Heart left ventricle (tissue), 13 donors: Measurements from ENCODE around the gene TTBK1.

Source experiments
- POLR2A ChIP-seq, 2 donors: fragments of 450-650 bp; IDR thresholded peaks; one replicate each; pipeline ENCODE4 v1.6.1; 2017; ENCODE audit warnings: antibody characterized with exemption in 2 of 2, mild to moderate bottlenecking in 2 of 2, moderate library complexity in 2 of 2
- TF ChIP-seq, protein P1 (sequence below), 12 donors: fragments of 200-600 bp; sonication (generic) in 4 of 12; IDR thresholded peaks; one replicate each; pipeline versions ENCODE4 v1.5.0 to v1.8.0; 2018 to 2022; ENCODE audit warnings: antibody characterized with exemption in 12 of 12, mild to moderate bottlenecking in 5 of 12
- donor health status: ischemic (EF 13 %, LVEDD 7.1; RV severe dilation, severe dysfunction).
- donor health status: DM: no; HTN: yes; CAD: no.
- donor health status: DM: no; HTN: no; CAD: no.
- donor health status: ischemic (EF 25% LVEDD 6.9; RV normal size, moderate dysfunction).
- donor health status: ischemic (EF 25% LVEDD 5.7; RV mildly dilated, moderate dysfunction).
- donor health status: ischemic (EF 35%, LVEDD 5.7; RV mildly dilated, moderate dysfunction).
- donor health status: nonischemic (EF 11% LVEDD 7.7; RV severe dilation, severe dysfunction).
- donor health status: DM: yes; HTN: yes; CAD: no.
- donor health status: PGD.
- donor health status: ischemic (EF 29% LVEDD 5.4; RV normal size, mild dysfunction).
- donor health status: nonischemic (EF 23%, LVEDD 6.1; RV moderate dilation, normal function).

DNA sequence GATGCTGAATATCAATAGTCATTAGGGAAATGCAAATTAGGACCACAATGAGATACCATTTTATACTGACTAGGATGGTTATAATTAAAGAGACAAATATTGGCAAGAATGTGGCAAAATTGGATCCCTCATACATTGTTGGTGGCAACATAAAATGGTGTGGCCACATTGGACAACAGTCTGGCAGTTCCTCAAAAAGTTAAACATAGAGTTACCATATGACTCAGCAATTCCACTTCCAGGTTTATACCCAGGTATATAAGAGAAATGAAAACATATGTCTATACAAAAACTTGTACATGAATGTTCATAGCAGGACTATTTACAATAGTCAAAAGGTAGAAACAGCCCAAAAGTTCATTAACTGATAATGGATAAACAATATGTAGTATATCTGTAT, 67.3 kb downstream of the TTBK1 start:
- TF ChIP-seq, protein P1, sequence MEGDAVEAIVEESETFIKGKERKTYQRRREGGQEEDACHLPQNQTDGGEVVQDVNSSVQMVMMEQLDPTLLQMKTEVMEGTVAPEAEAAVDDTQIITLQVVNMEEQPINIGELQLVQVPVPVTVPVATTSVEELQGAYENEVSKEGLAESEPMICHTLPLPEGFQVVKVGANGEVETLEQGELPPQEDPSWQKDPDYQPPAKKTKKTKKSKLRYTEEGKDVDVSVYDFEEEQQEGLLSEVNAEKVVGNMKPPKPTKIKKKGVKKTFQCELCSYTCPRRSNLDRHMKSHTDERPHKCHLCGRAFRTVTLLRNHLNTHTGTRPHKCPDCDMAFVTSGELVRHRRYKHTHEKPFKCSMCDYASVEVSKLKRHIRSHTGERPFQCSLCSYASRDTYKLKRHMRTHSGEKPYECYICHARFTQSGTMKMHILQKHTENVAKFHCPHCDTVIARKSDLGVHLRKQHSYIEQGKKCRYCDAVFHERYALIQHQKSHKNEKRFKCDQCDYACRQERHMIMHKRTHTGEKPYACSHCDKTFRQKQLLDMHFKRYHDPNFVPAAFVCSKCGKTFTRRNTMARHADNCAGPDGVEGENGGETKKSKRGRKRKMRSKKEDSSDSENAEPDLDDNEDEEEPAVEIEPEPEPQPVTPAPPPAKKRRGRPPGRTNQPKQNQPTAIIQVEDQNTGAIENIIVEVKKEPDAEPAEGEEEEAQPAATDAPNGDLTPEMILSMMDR (IDR thresholded peaks at IDR 0.05): no peak
- TF ChIP-seq POLR2A (IDR thresholded peaks at IDR 0.05): no peak
